Lower leg skin (tissue), 3 donors: ENCODE measurements around the gene TMPRSS6.

Source experiments
- POLR2A ChIP-seq, 2 donors: fragments of 450-650 bp; IDR thresholded peaks; one replicate each; pipeline ENCODE4 v1.6.1; 2016 to 2017; ENCODE audit warnings: antibody characterized with exemption in 2 of 2, mild to moderate bottlenecking in 1 of 2, moderate library complexity in 1 of 2
- TF ChIP-seq, protein P1 (sequence below), 3 donors: fragments of 450-650 bp; IDR thresholded peaks; one replicate each; pipeline ENCODE4 v1.5.1; 2016; ENCODE audit warnings: antibody characterized with exemption in 3 of 3, mild to moderate bottlenecking in 3 of 3, moderate library complexity in 2 of 3

DNA sequence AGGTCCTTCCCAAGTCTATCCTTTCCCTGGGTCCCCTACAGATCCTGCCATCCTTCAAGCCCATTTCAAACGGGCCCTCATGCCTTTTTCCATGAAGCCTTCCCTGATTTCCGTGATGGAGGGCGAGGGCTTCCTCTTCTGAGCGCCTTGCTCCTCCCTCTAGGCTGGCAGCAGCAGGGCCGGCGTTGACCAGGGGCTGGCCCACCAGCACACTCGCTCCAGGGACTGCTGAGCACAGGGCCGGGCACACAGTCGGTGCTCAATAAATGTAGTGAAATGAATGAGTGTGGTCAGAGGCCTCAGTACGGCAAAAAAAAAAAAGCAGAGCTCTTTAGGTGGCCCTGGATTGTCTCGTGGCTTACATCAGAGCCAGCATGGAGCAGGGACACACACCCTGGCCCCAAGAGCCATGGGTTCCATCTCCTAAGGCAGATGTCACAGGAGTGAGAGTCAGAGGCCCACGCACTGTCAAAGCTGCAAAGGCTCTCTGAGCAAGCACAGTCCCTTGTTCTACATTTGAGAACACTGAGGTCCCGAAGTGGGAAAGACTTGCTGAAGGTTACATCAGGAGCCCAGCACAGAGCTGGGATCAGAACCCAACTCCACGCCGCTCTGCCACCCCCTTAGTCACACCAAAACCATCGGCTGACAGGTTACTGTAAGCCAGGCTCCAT is 37.1 kb upstream of the TMPRSS6 start:
- TF ChIP-seq, protein P1, sequence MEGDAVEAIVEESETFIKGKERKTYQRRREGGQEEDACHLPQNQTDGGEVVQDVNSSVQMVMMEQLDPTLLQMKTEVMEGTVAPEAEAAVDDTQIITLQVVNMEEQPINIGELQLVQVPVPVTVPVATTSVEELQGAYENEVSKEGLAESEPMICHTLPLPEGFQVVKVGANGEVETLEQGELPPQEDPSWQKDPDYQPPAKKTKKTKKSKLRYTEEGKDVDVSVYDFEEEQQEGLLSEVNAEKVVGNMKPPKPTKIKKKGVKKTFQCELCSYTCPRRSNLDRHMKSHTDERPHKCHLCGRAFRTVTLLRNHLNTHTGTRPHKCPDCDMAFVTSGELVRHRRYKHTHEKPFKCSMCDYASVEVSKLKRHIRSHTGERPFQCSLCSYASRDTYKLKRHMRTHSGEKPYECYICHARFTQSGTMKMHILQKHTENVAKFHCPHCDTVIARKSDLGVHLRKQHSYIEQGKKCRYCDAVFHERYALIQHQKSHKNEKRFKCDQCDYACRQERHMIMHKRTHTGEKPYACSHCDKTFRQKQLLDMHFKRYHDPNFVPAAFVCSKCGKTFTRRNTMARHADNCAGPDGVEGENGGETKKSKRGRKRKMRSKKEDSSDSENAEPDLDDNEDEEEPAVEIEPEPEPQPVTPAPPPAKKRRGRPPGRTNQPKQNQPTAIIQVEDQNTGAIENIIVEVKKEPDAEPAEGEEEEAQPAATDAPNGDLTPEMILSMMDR (IDR thresholded peaks at IDR 0.05), result no peak
- no peak for TF ChIP-seq POLR2A (IDR thresholded peaks at IDR 0.05)
